GM12878 (cell line): ENCODE measurements around the gene PLGRKT. TPM values are rescaled to one million over a fixed set of nuclear protein-coding genes. Genes with fewer than 3 reads are reported as not detected.

ENCODE experiments used
- ATAC-seq: fragments of 200-7000 bp; cut with Tn5 transposase; 3 replicates; pipeline ENCODE4 v1.9.1; 2020; ENCODE audit warnings: mild to moderate bottlenecking, moderate library complexity
- BruUV-seq: library from RNA; stranded (reverse); fragments of 400-500 nt; replicated peaks from 2 replicates; lab custom pipeline; 2021; lab: Mats Ljungman, UMichigan
- CTCF ChIA-PET: fragments of 300-600 bp; sonication (Branson Sonifier 250); formaldehyde crosslinking; extraction: SDS; loops from one replicate; lab custom pipeline; 2021; ENCODE audit warnings: inconsistent platforms; lab: Yijun Ruan, JAX
- POLR2A ChIA-PET: fragments of 350-600 bp; formaldehyde crosslinking; extraction: SDS; loops from one replicate; lab custom pipeline; 2021; ENCODE audit warnings: inconsistent platforms; lab: Charles Lee
- RAD21 ChIA-PET: fragments of 300-600 bp; sonication (Branson Sonifier 250); formaldehyde crosslinking; loops from one replicate; lab custom pipeline; 2023; ENCODE audit warnings: antibody characterized with exemption; ENCODE audit not compliant: unreplicated experiment; lab: Charles Lee
- SMC1A ChIA-PET: fragments of 300-600 bp; sonication (Branson Sonifier 250); formaldehyde crosslinking; loops from one replicate; lab custom pipeline; 2023; ENCODE audit not compliant: unreplicated experiment, uncharacterized antibody; lab: Charles Lee
- DNase-seq: peaks from one replicate; pipeline ENCODE4 v3.0.0-alpha.2; 2011; ENCODE audit warnings: low read depth, low spot score
- FAIRE-seq: peaks from 3 replicates; lab custom pipeline; 2011; peaks lifted over from hg19 to GRCh38; lab: Jason Lieb, UNC
- H2AFZ ChIP-seq: 2 replicates; pipeline ENCODE4 v1.6.0; 2011; ENCODE audit warnings: low read depth, low read length, control low read depth; ENCODE audit not compliant: control insufficient read depth
- H3K27ac ChIP-seq: 2 replicates; pipeline ENCODE4 v1.5.1; 2011; ENCODE audit warnings: control low read depth; ENCODE audit not compliant: control insufficient read depth, insufficient read depth
- H3K27me3 ChIP-seq, 2 experiments: replicated peaks in 1 of 2; 2 replicates each; pipeline versions ENCODE4 v1.6.0 to v1.6.1; 2011; ENCODE audit warnings: low read length in 1 of 2; ENCODE audit not compliant: control insufficient read depth in 2 of 2, insufficient read depth in 2 of 2
- H3K36me3 ChIP-seq, 2 experiments: 2 replicates each; pipeline ENCODE4 v1.5.1; 2011; ENCODE audit warnings: low read length in 1 of 2; ENCODE audit not compliant: control insufficient read depth in 2 of 2, insufficient read depth in 2 of 2
- H3K4me1 ChIP-seq: 2 replicates; pipeline ENCODE4 v1.6.1; 2011; ENCODE audit warnings: mild to moderate bottlenecking, low read length, moderate library complexity, mixed read lengths; ENCODE audit not compliant: control insufficient read depth, insufficient read depth
- H3K4me2 ChIP-seq: 2 replicates; pipeline ENCODE4 v1.6.0; 2011; ENCODE audit warnings: control low read depth; ENCODE audit not compliant: control insufficient read depth, insufficient read depth
- H3K4me3 ChIP-seq: fragments of 200-600 bp; sonication (generic); 2 replicates; pipeline ENCODE4 v1.5.1; 2016
- H3K79me2 ChIP-seq: 2 replicates; pipeline ENCODE4 v1.6.0; 2011; ENCODE audit warnings: low read length; ENCODE audit not compliant: control insufficient read depth, insufficient read depth
- H3K9ac ChIP-seq: 2 replicates; pipeline ENCODE4 v1.8.0; 2011; ENCODE audit warnings: low read length, control low read depth, mixed read lengths; ENCODE audit not compliant: control insufficient read depth, insufficient read depth
- H3K9me3 ChIP-seq: replicated peaks from 3 replicates; pipeline ENCODE4 v1.5.1; 2011; ENCODE audit warnings: mild to moderate bottlenecking, low read length; ENCODE audit not compliant: control insufficient read depth, insufficient read depth
- H4K20me1 ChIP-seq: 2 replicates; pipeline ENCODE4 v1.6.0; 2011; ENCODE audit not compliant: control insufficient read depth, insufficient read depth
- BACH1 ChIP-seq: fragments of 450-650 bp; IDR thresholded peaks from 2 replicates; pipeline ENCODE4 v1.6.1; 2017; ENCODE audit warnings: mild to moderate bottlenecking, borderline replicate concordance
- SIX5 ChIP-seq: IDR thresholded peaks from 2 replicates; pipeline ENCODE4 v1.6.1; 2011; ENCODE audit warnings: mild to moderate bottlenecking, low read depth, low read length, moderate library complexity; ENCODE audit not compliant: severe bottlenecking
- ZNF24 ChIP-seq: fragments of 450-650 bp; IDR thresholded peaks from 2 replicates; pipeline ENCODE4 v1.6.1; 2017; ENCODE audit warnings: antibody characterized with exemption, mild to moderate bottlenecking
- WGBS: methylation state at CpG from one replicate; pipeline ENCODE4 v1.1.6; 2016; ENCODE audit warnings: low lambda C conversion rate; ENCODE audit not compliant: insufficient replicate concordance, insufficient coverage; ENCODE audit errors: missing lambda C conversion rate; 5-methylcytosine and 5-hydroxymethylcytosine counted together
- in situ Hi-C: fragments of 300-500 bp; cut with MboI; formaldehyde crosslinking; loops from 9 replicates; pipeline ENCODE4 v1.14.3; 2018; ENCODE audit warnings: mixed read lengths
- intact Hi-C: fragments of 100-400 bp; cut with micrococcal nuclease; formaldehyde crosslinking; loops from one replicate; pipeline ENCODE4 v1.14.2; 2022; ENCODE audit not compliant: unreplicated experiment
- polyA plus RNA-seq, 11 experiments: library from polyadenylated mRNA; depleted of rRNA in 4 of 11; unstranded in 6 of 11; stranded (reverse) in 5 of 11; fragments of >200 nt; fragmentation: Nextera tagmentation in 4 of 11; fragmentation: Illumina TruSeq in 1 of 11; extraction: Ambion mirVana in 4 of 11; extraction: Trizol in 1 of 11; gene quantifications; 1 replicate in 1 of 11; 2 replicates in 10 of 11; pipeline versions ENCODE4 v1.2.1 to v1.2.3, GENCODE V29; 2011 to 2016; ENCODE audit warnings: inconsistent platforms in 2 of 11, missing spikeins in 2 of 11, low read depth in 1 of 11
- total RNA-seq, 4 experiments: library from RNA; depleted of rRNA in 3 of 4; stranded (reverse); fragments of >200 nt in 3 of 4; fragmentation: Illumina TruSeq in 1 of 4; extraction: Trizol in 1 of 4; gene quantifications; 2 replicates each; pipeline versions ENCODE4 v1.2.1 to v1.2.3, GENCODE V29; 2013 to 2021
- TF ChIP-seq, protein P1 (sequence below): fragments of 450-650 bp; IDR thresholded peaks from 2 replicates; pipeline ENCODE4 v1.6.1; 2017; ENCODE audit warnings: mild to moderate bottlenecking, moderate library complexity

The PLGRKT gene
- total and polyA plus RNA-seq, 10 of the 15 experiments (the other 5 are each of a cell fraction or from before 2014, with no cell fraction given): 25.2 to 72.3 (median 38.4) TPM

- SMC1A ChIA-PET: interaction anchor here (0.7 to 8.9 kb wide), 22 partner anchors 9 to 168 kb away, joined by 3 to 90 read pairs (median 8); partner anchors contain the start of genes CD274, PDCD1LG2 and RIC1
- TF ChIP-seq BACH1 (no peak), SIX5 (no peak), ZNF24 (0 out of 2 replicates have a peak, but pooled peaks have one; percentile 19)
- TF ChIP-seq, protein P1, sequence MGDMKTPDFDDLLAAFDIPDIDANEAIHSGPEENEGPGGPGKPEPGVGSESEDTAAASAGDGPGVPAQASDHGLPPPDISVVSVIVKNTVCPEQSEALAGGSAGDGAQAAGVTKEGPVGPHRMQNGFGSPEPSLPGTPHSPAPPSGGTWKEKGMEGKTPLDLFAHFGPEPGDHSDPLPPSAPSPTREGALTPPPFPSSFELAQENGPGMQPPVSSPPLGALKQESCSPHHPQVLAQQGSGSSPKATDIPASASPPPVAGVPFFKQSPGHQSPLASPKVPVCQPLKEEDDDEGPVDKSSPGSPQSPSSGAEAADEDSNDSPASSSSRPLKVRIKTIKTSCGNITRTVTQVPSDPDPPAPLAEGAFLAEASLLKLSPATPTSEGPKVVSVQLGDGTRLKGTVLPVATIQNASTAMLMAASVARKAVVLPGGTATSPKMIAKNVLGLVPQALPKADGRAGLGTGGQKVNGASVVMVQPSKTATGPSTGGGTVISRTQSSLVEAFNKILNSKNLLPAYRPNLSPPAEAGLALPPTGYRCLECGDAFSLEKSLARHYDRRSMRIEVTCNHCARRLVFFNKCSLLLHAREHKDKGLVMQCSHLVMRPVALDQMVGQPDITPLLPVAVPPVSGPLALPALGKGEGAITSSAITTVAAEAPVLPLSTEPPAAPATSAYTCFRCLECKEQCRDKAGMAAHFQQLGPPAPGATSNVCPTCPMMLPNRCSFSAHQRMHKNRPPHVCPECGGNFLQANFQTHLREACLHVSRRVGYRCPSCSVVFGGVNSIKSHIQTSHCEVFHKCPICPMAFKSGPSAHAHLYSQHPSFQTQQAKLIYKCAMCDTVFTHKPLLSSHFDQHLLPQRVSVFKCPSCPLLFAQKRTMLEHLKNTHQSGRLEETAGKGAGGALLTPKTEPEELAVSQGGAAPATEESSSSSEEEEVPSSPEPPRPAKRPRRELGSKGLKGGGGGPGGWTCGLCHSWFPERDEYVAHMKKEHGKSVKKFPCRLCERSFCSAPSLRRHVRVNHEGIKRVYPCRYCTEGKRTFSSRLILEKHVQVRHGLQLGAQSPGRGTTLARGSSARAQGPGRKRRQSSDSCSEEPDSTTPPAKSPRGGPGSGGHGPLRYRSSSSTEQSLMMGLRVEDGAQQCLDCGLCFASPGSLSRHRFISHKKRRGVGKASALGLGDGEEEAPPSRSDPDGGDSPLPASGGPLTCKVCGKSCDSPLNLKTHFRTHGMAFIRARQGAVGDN: 0 out of 2 replicates have a peak, but pooled peaks have one; percentile 30
- TF ChIP-seq, all 136 proteins: peak for 2
- ChIA-PET RAD21 (interaction anchor here (0.8 to 5.6 kb wide), 21 partner anchors 10 to 371 kb away, joined by 3 to 39 read pairs (median 5); partner anchors contain the start of genes CD274, PDCD1LG2 and PLGRKT), CTCF (interaction anchor here (0.9 to 3.0 kb wide), 7 partner anchors 8 to 141 kb away, joined by 3 to 8 read pairs (median 5); no protein-coding TSS in a partner anchor), POLR2A (interaction anchor here (0.9 to 2.2 kb wide), 11 partner anchors 10 to 168 kb away, joined by 3 to 13 read pairs (median 5); partner anchors contain the start of genes CD274 and PLGRKT)
- Histone ChIP-seq H3K4me2 (peak overlapping the region; percentile 52), H3K36me3 (peaks cover 15 to 22% of the 10 kb centered on the region in 2 experiments), H2AFZ (no peak overlapping the region), H3K4me1 (peaks cover 39% of the 10 kb centered on the region), H3K9me3 (no peaks in the 10 kb centered on the region; the same call in 1 of the 3 replicates), H3K9ac (peak overlapping the region; percentile 56), H4K20me1 (no peaks in the 10 kb centered on the region), H3K27ac (peak overlapping the region; percentile 76), H3K4me3 (peak overlapping the region; percentile 35; the same call in 1 of the 2 replicates), H3K27me3 (no peaks in the 10 kb centered on the region), H3K79me2 (peaks cover 73% of the 10 kb centered on the region)
- BruUV-seq: no TSS peak
- intact Hi-C loops (no loop called here), in situ Hi-C loops (no loop called here)
- FAIRE-seq: peak; percentile 35
- no peak for DNase-seq
- 7% methylated on average over 1 of the region's 1 CpG for WGBS
- ATAC-seq: peak; percentile 53
These were observed 22.4 kb upstream of the PLGRKT start for GRCh38 chr9:5460157-5460556.
